ENCODE results near the gene KLHDC8B. TPM values are rescaled to one million over a fixed set of nuclear protein-coding genes. Genes with fewer than 3 reads are reported as not detected.
A peak's percentile ranks its signal among the peaks of the same experiment; 100 is the strongest.

KLHDC8B gene
- total RNA-seq (40.5 and 42.6 TPM in 2 replicates), polyA plus RNA-seq (26.7 and 34.4 TPM in 2 replicates), polyA minus RNA-seq (ENCODE audit: low replicate concordance) (21.1 and 36.2 TPM in 2 replicates)
- 22.7 and 24.7 TPM in 2 replicates for polyA plus RNA-seq (2012)

GRCh38 chr3:49171119-49171774 lies at the start of gene KLHDC8B:
TSS of gene KLHDC8B (plus strand) at chr3:49171598. CDS start at chr3:49172770, 1,172 bp downstream.
- peaks cover 12% of the 10 kb centered on the region for H3K36me3 ChIP-seq (ENCODE audit: control insufficient read depth, insufficient read depth, low read length)
- peak within 1 kb of the TSS; percentile 96 for H2AFZ ChIP-seq (ENCODE audit: low read length)
- H3K27ac ChIP-seq (ENCODE audit: insufficient read depth, low read length) = peak within 1 kb of the TSS; percentile 60
- H3K9me3 ChIP-seq (ENCODE audit: control insufficient read depth, insufficient read depth, low read depth, low read length) = no peaks in the 10 kb centered on the region
- TF ChIP-seq EZH2 (IDR thresholded peaks at IDR 0.05; ENCODE audit: low read length, missing control alignments) (no peak), CTCF (conservative IDR thresholded peaks at IDR 0.05 in 1 of 2, IDR thresholded peaks at IDR 0.05 in 1 of 2; ENCODE audit: low read depth in 1 of 2, low read length in 2 of 2) (peak; percentile 80 to 91)
- peaks cover 17% of the 10 kb centered on the region for H3K4me1 ChIP-seq (ENCODE audit: control insufficient read depth, extremely low read depth, insufficient read depth, low read length)
- H3K27me3 ChIP-seq (ENCODE audit: control insufficient read depth, insufficient read depth, low read length) = no peaks in the 10 kb centered on the region
- peak within 1 kb of the TSS; percentile 94 for H3K4me2 ChIP-seq (ENCODE audit: extremely low read depth, insufficient read depth, low read length)
- no peaks in the 10 kb centered on the region for H4K20me1 ChIP-seq (ENCODE audit: control insufficient read depth, extremely low read depth, insufficient read depth, low read length)
- peak; percentile 84 to 87 for DNase-seq (ENCODE audit: low read depth in 2 of 2)
- peak within 1 kb of the TSS; percentile 74 to 96 (median 84) for H3K4me3 ChIP-seq (replicated peaks in 1 of 4; ENCODE audit: control extremely low read depth in 1 of 4, insufficient read depth in 1 of 4, low read depth in 3 of 4, low read length in 4 of 4)
- H3K79me2 ChIP-seq (ENCODE audit: control insufficient read depth, insufficient read depth, low read length) = peaks cover 10% of the 10 kb centered on the region
- H3K9ac ChIP-seq (ENCODE audit: insufficient read depth, low read length) = peak within 1 kb of the TSS; percentile 69

GRCh38 chr3:49122022-49122421 lies 49.4 kb upstream of the KLHDC8B start:
- Histone ChIP-seq H3K36me3 (ENCODE audit: control insufficient read depth, insufficient read depth, low read length) (peaks cover 44% of the 10 kb centered on the region), H3K9ac (ENCODE audit: insufficient read depth, low read length) (no peak overlapping the region), H4K20me1 (ENCODE audit: control insufficient read depth, extremely low read depth, insufficient read depth, low read length) (no peaks in the 10 kb centered on the region), H2AFZ (ENCODE audit: low read length) (no peak overlapping the region), H3K79me2 (ENCODE audit: control insufficient read depth, insufficient read depth, low read length) (peaks cover 16% of the 10 kb centered on the region), H3K4me1 (ENCODE audit: control insufficient read depth, extremely low read depth, insufficient read depth, low read length) (peaks cover 9% of the 10 kb centered on the region), H3K27me3 (ENCODE audit: control insufficient read depth, insufficient read depth, low read length) (no peaks in the 10 kb centered on the region), H3K27ac (ENCODE audit: insufficient read depth, low read length) (no peak overlapping the region), H3K4me2 (ENCODE audit: extremely low read depth, insufficient read depth, low read length) (no peak overlapping the region), H3K4me3 (replicated peaks in 1 of 4; ENCODE audit: control extremely low read depth in 1 of 4, insufficient read depth in 1 of 4, low read depth in 3 of 4, low read length in 4 of 4) (no peak overlapping the region), H3K9me3 (ENCODE audit: control insufficient read depth, insufficient read depth, low read depth, low read length) (no peaks in the 10 kb centered on the region)
- DNase-seq (ENCODE audit: low read depth in 2 of 2) = no peak
- no peak for TF ChIP-seq EZH2 (IDR thresholded peaks at IDR 0.05; ENCODE audit: low read length, missing control alignments)
- no peak for TF ChIP-seq CTCF (conservative IDR thresholded peaks at IDR 0.05 in 1 of 2, IDR thresholded peaks at IDR 0.05 in 1 of 2; ENCODE audit: low read depth in 1 of 2, low read length in 2 of 2)

GRCh38 chr3:49122451-49122850 lies 48.9 kb upstream of the KLHDC8B start:
- no peak overlapping the region for H3K9ac ChIP-seq (ENCODE audit: insufficient read depth, low read length)
- H3K4me2 ChIP-seq (ENCODE audit: extremely low read depth, insufficient read depth, low read length) = no peak overlapping the region
- no peak for TF ChIP-seq CTCF (conservative IDR thresholded peaks at IDR 0.05 in 1 of 2, IDR thresholded peaks at IDR 0.05 in 1 of 2; ENCODE audit: low read depth in 1 of 2, low read length in 2 of 2)
- TF ChIP-seq EZH2 (IDR thresholded peaks at IDR 0.05; ENCODE audit: low read length, missing control alignments) = no peak
- no peak overlapping the region for H3K4me3 ChIP-seq (replicated peaks in 1 of 4; ENCODE audit: control extremely low read depth in 1 of 4, insufficient read depth in 1 of 4, low read depth in 3 of 4, low read length in 4 of 4)
- H4K20me1 ChIP-seq (ENCODE audit: control insufficient read depth, extremely low read depth, insufficient read depth, low read length) = no peaks in the 10 kb centered on the region
- no peak for DNase-seq (ENCODE audit: low read depth in 2 of 2)
- no peak overlapping the region for H2AFZ ChIP-seq (ENCODE audit: low read length)
- H3K27ac ChIP-seq (ENCODE audit: insufficient read depth, low read length) = no peak overlapping the region
- H3K9me3 ChIP-seq (ENCODE audit: control insufficient read depth, insufficient read depth, low read depth, low read length) = no peaks in the 10 kb centered on the region
- H3K36me3 ChIP-seq (ENCODE audit: control insufficient read depth, insufficient read depth, low read length) = peaks cover 40% of the 10 kb centered on the region
- peaks cover 16% of the 10 kb centered on the region for H3K79me2 ChIP-seq (ENCODE audit: control insufficient read depth, insufficient read depth, low read length)
- peaks cover 9% of the 10 kb centered on the region for H3K4me1 ChIP-seq (ENCODE audit: control insufficient read depth, extremely low read depth, insufficient read depth, low read length)
- no peaks in the 10 kb centered on the region for H3K27me3 ChIP-seq (ENCODE audit: control insufficient read depth, insufficient read depth, low read length)
